PC-9 (cell line): Measurements from ENCODE around the gene TYK2. TPM values are rescaled to one million over a fixed set of nuclear protein-coding genes. Genes with fewer than 3 reads are reported as not detected.

Experiments
- BruUV-seq: library from RNA; stranded (reverse); fragments of 400-500 nt; replicated peaks from 2 replicates; lab custom pipeline; 2021; lab: Mats Ljungman, UMichigan
- CTCF ChIA-PET: fragments of 300-600 bp; sonication (Branson Sonifier 250); formaldehyde crosslinking; loops from one replicate; lab custom pipeline; 2022; ENCODE audit warnings: antibody characterized with exemption; lab: Charles Lee
- POLR2A ChIA-PET: fragments of 300-600 bp; sonication (Branson Sonifier 250); formaldehyde crosslinking; loops from one replicate; lab custom pipeline; 2022; ENCODE audit warnings: antibody characterized with exemption; ENCODE audit not compliant: unreplicated experiment; lab: Charles Lee
- DNase-seq, 2 experiments: peaks; one replicate each; pipeline versions ENCODE4 v3.0.0 to v3.0.0-alpha.2; 2015 to 2022; ENCODE audit warnings: mixed read lengths in 1 of 2
- H2AFZ ChIP-seq: fragments of 200-600 bp; sonication (generic); 2 replicates; pipeline ENCODE4 v1.8.1; 2017; ENCODE audit warnings: antibody characterized with exemption
- H3F3A ChIP-seq: fragments of 200-600 bp; sonication (generic); 2 replicates; pipeline ENCODE4 v1.8.1; 2017; ENCODE audit warnings: antibody characterized with exemption, mild to moderate bottlenecking, low read depth; ENCODE audit not compliant: insufficient read depth
- H3K27ac ChIP-seq: fragments of 200-600 bp; sonication (generic); 2 replicates; pipeline ENCODE4 v1.6.1; 2016; ENCODE audit warnings: mixed run types
- H3K27me3 ChIP-seq: fragments of 200-600 bp; sonication (generic); 2 replicates; pipeline ENCODE4 v1.6.1; 2016; ENCODE audit warnings: low read depth, mixed run types; ENCODE audit not compliant: insufficient read depth
- H3K36me3 ChIP-seq: fragments of 200-600 bp; sonication (generic); 2 replicates; pipeline ENCODE4 v1.6.1; 2016; ENCODE audit warnings: low read depth, mixed run types
- H3K4me1 ChIP-seq: fragments of 200-600 bp; sonication (generic); replicated peaks from 2 replicates; pipeline ENCODE4 v1.6.1; 2016; ENCODE audit warnings: mixed run types; ENCODE audit not compliant: insufficient read depth
- H3K4me2 ChIP-seq: fragments of 200-600 bp; sonication (generic); 2 replicates; pipeline ENCODE4 v1.6.1; 2017; ENCODE audit warnings: mixed run types
- H3K4me3 ChIP-seq: fragments of 200-600 bp; sonication (generic); 2 replicates; pipeline ENCODE4 v1.6.1; 2016; ENCODE audit warnings: mixed run types
- H3K79me2 ChIP-seq: fragments of 200-600 bp; sonication (generic); 2 replicates; pipeline ENCODE4 v1.6.1; 2017; ENCODE audit warnings: low read depth, mixed run types
- H3K9me2 ChIP-seq: fragments of 200-600 bp; sonication (generic); 2 replicates; pipeline ENCODE4 v1.8.1; 2017; ENCODE audit warnings: mild to moderate bottlenecking; ENCODE audit not compliant: insufficient read depth
- H3K9me3 ChIP-seq: fragments of 200-600 bp; sonication (generic); 2 replicates; pipeline ENCODE4 v1.8.1; 2016; ENCODE audit warnings: low read depth; ENCODE audit not compliant: insufficient read depth
- H4K20me1 ChIP-seq: fragments of 200-600 bp; sonication (generic); 2 replicates; pipeline ENCODE4 v1.8.1; 2017; ENCODE audit not compliant: insufficient read depth
- EZH2 ChIP-seq: fragments of 200-600 bp; sonication (generic); IDR thresholded peaks from 2 replicates; pipeline ENCODE4 v1.8.0; 2017; ENCODE audit warnings: antibody characterized with exemption, low read depth
- intact Hi-C: fragments of 100-400 bp; cut with micrococcal nuclease; formaldehyde crosslinking; loops from one replicate; pipeline ENCODE4 v1.10.0; 2022; ENCODE audit not compliant: unreplicated experiment
- total RNA-seq: library from RNA; stranded (reverse); gene quantifications from 2 replicates; pipeline ENCODE4 v1.2.3, GENCODE V29; 2021
- TF ChIP-seq, protein P1 (sequence below): fragments of 200-600 bp; sonication (generic); conservative IDR thresholded peaks from 2 replicates; pipeline ENCODE4 v1.6.1; 2017; ENCODE audit warnings: mixed run types, antibody characterized with exemption, mild to moderate bottlenecking, moderate library complexity

TYK2 gene
- total RNA-seq, 1 experiment from 2014 or later, result 102 TPM

- H3K27ac ChIP-seq, result no peak overlapping the region
- no peaks in the 10 kb centered on the region for H3K4me1 ChIP-seq
- H3K36me3 ChIP-seq, result no peaks in the 10 kb centered on the region
- DNase-seq, result no peak
- no peak overlapping the region for H3K4me2 ChIP-seq
- intact Hi-C loops, result no loop called here
- no TSS peak for BruUV-seq
- no peaks in the 10 kb centered on the region for H3K9me3 ChIP-seq
- ChIA-PET POLR2A (interaction anchor here (0.6 kb wide), 1 partner anchor 226 kb away, joined by 6 read pairs; no protein-coding TSS in a partner anchor), CTCF (interaction anchor here (0.6 kb wide), 1 partner anchor 43 kb away, joined by 3 read pairs; no protein-coding TSS in a partner anchor)
- no peaks in the 10 kb centered on the region for H3K79me2 ChIP-seq
- H3K4me3 ChIP-seq, result no peak overlapping the region
- TF ChIP-seq, protein P1, sequence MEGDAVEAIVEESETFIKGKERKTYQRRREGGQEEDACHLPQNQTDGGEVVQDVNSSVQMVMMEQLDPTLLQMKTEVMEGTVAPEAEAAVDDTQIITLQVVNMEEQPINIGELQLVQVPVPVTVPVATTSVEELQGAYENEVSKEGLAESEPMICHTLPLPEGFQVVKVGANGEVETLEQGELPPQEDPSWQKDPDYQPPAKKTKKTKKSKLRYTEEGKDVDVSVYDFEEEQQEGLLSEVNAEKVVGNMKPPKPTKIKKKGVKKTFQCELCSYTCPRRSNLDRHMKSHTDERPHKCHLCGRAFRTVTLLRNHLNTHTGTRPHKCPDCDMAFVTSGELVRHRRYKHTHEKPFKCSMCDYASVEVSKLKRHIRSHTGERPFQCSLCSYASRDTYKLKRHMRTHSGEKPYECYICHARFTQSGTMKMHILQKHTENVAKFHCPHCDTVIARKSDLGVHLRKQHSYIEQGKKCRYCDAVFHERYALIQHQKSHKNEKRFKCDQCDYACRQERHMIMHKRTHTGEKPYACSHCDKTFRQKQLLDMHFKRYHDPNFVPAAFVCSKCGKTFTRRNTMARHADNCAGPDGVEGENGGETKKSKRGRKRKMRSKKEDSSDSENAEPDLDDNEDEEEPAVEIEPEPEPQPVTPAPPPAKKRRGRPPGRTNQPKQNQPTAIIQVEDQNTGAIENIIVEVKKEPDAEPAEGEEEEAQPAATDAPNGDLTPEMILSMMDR, result no peak
- no peak for TF ChIP-seq EZH2
- H3F3A ChIP-seq, result peaks cover 6% of the 10 kb centered on the region; the same call in 1 of the 2 replicates
- no peaks in the 10 kb centered on the region for H4K20me1 ChIP-seq
- H3K27me3 ChIP-seq, result no peaks in the 10 kb centered on the region
- H2AFZ ChIP-seq, result no peak overlapping the region
- H3K9me2 ChIP-seq, result no peaks in the 10 kb centered on the region
Observed at GRCh38 chr19:10343495-10343894, 36.9 kb downstream of the TYK2 start.

DNA sequence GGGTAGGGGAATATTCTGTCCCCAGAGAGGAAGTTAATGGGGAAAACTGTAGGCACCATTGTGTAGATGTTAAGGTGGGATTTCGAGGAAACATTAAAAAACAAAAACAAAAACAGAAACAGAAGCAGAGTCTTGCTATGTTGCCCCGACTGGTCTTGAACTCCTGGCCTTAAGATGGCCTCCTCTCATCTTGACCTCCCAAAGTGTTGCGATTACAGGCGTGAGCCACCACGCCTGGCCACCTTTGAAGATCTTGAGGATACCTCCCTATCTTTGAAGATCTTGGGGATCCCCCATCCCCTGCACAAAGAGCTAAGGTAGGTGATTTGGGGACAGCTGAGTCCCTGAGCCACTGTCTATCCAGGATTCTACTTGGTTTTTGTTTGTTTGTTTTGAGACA is 40.4 kb downstream of the TYK2 start:
- H3K36me3 ChIP-seq, result no peaks in the 10 kb centered on the region
- TF ChIP-seq, protein P1, result no peak
- TF ChIP-seq EZH2, result no peak
- H3K27ac ChIP-seq, result no peak overlapping the region
- H3F3A ChIP-seq, result no peaks in the 10 kb centered on the region
- H3K4me3 ChIP-seq, result no peak overlapping the region
- H3K4me2 ChIP-seq, result no peak overlapping the region
- no peaks in the 10 kb centered on the region for H3K79me2 ChIP-seq
- ChIA-PET CTCF (interaction anchor here (0.6 kb wide), 1 partner anchor 64 kb away, joined by 4 read pairs; no protein-coding TSS in a partner anchor), POLR2A (no interaction called here)
- no peaks in the 10 kb centered on the region for H3K9me3 ChIP-seq
- intact Hi-C loops, result no loop called here
- H3K4me1 ChIP-seq, result no peaks in the 10 kb centered on the region
- no peak for DNase-seq
- H3K27me3 ChIP-seq, result no peaks in the 10 kb centered on the region
- no TSS peak for BruUV-seq
- no peaks in the 10 kb centered on the region for H3K9me2 ChIP-seq
- H2AFZ ChIP-seq, result no peak overlapping the region
- H4K20me1 ChIP-seq, result no peaks in the 10 kb centered on the region

DNA sequence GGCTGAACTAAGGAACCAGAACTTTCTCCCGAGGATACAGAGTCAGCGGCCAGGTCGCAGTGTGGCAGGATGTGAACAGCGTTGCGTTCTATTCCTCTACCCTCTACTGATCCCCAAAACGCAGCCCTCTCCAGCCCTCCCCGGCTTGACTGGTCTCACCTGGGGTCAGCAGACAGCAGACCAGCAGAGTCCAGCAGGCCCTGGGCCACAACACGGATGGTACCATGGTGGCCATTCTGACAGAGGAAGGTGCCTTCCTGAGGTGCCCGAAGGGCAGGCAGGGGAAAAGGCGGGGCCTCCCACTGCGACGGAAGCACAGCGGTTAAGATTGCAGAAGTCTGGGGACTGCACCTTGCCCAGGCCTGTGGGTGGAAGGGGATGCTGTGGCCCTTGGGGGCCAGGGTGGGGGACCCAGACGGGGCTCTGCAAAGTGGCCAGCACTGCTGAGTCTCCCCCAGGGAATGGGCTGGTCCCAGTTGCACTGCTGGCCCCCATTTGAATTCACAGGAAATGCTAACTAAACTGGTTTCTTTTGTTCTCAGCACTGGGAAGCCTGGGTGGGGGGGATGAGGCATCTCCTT is 40.9 kb downstream of the TYK2 start, which contains the start of gene ICAM3:
ICAM3 (minus strand) TSS at position 245 of the 581 bp plus-strand sequence; CDS start at position 235, 10 bp downstream.
- Histone ChIP-seq H3F3A (0 out of 2 replicates have a peak, but pooled peaks cover 2% of the 10 kb centered on the region), H3K27me3 (no peaks in the 10 kb centered on the region), H3K9me3 (no peaks in the 10 kb centered on the region), H4K20me1 (no peaks in the 10 kb centered on the region), H3K4me1 (no peaks in the 10 kb centered on the region), H3K36me3 (no peaks in the 10 kb centered on the region), H2AFZ (no peak within 1 kb of the TSS), H3K9me2 (no peaks in the 10 kb centered on the region), H3K27ac (no peak within 1 kb of the TSS), H3K79me2 (no peaks in the 10 kb centered on the region), H3K4me2 (no peak within 1 kb of the TSS), H3K4me3 (no peak within 1 kb of the TSS)
- no peak for DNase-seq
- TF ChIP-seq EZH2, result no peak
- intact Hi-C loops, result no loop called here
- POLR2A ChIA-PET, result no interaction called here
- CTCF ChIA-PET, result interaction anchor here (0.6 kb wide), 1 partner anchor 64 kb away, joined by 4 read pairs; no protein-coding TSS in a partner anchor
- no TSS peak for BruUV-seq
